DOHH2 (cell line): Measurements from ENCODE around the gene HDAC10.

Source experiments
- CTCF ChIP-seq: fragments of 200-600 bp; sonication (generic); IDR thresholded peaks from one replicate; pipeline ENCODE4 v1.5.1; 2014; ENCODE audit warnings: antibody characterized with exemption, mild to moderate bottlenecking, low read depth, low read length; ENCODE audit not compliant: poor library complexity, severe bottlenecking
- EZH2phosphoT487 ChIP-seq: fragments of 200-600 bp; sonication (generic); IDR thresholded peaks from 2 replicates; pipeline ENCODE4 v1.6.1; 2017; ENCODE audit warnings: borderline replicate concordance, mild to moderate bottlenecking, antibody characterized with exemption, low read length, moderate library complexity, mixed read lengths

GRCh38 chr22:50198624-50199017, 52.4 kb downstream of the HDAC10 start:
- no peak for TF ChIP-seq CTCF
- no peak for TF ChIP-seq EZH2phosphoT487
